Fibroblast of lung (primary cell): ENCODE data around the gene PPFIBP1. TPM values are rescaled to one million over a fixed set of nuclear protein-coding genes. Genes with fewer than 3 reads are reported as not detected.
"Not testable (repeated sequence)": the region's sequence is repeated elsewhere in the genome, so short reads cannot be mapped to it uniquely, and the experiment has no call there.

Experiments used
- DNase-seq, 2 donors: peaks; one replicate each; pipeline versions ENCODE4 v3.0.0 to v3.0.0-alpha.2; 2010; ENCODE audit warnings: low read depth in 2 of 2
- H2AFZ ChIP-seq: 2 replicates; pipeline ENCODE4 v1.5.1; 2012; ENCODE audit warnings: low read length, control low read depth, inconsistent platforms
- H3K27ac ChIP-seq: 2 replicates; pipeline ENCODE4 v1.5.1; 2011; ENCODE audit warnings: low read length, control low read depth; ENCODE audit not compliant: insufficient read depth
- H3K27me3 ChIP-seq: 2 replicates; pipeline ENCODE4 v1.5.1; 2011; ENCODE audit warnings: mild to moderate bottlenecking, low read length; ENCODE audit not compliant: control insufficient read depth, insufficient read depth
- H3K36me3 ChIP-seq: 2 replicates; pipeline ENCODE4 v1.5.1; 2011; ENCODE audit warnings: low read length; ENCODE audit not compliant: control insufficient read depth, insufficient read depth
- H3K4me1 ChIP-seq: 2 replicates; pipeline ENCODE4 v1.5.1; 2011; ENCODE audit warnings: low read length; ENCODE audit not compliant: control insufficient read depth, insufficient read depth; ENCODE audit errors: extremely low read depth
- H3K4me2 ChIP-seq: 2 replicates; pipeline ENCODE4 v1.5.1; 2011; ENCODE audit warnings: low read length, control low read depth; ENCODE audit not compliant: insufficient read depth; ENCODE audit errors: extremely low read depth
- H3K4me3 ChIP-seq, 4 experiments: fragments of 200-600 bp in 1 of 4; sonication (generic) in 1 of 4; replicated peaks in 1 of 4; 2 replicates each; pipeline ENCODE4 v1.5.1; 2011 to 2016; ENCODE audit warnings: low read length in 4 of 4, low read depth in 3 of 4, mild to moderate bottlenecking in 3 of 4, control low read depth in 2 of 4, inconsistent platforms in 1 of 4, mixed read lengths in 1 of 4; ENCODE audit not compliant: insufficient read depth in 1 of 4; ENCODE audit errors: control extremely low read depth in 1 of 4
- H3K79me2 ChIP-seq: 2 replicates; pipeline ENCODE4 v1.5.1; 2012; ENCODE audit warnings: mild to moderate bottlenecking, low read length, inconsistent platforms; ENCODE audit not compliant: control insufficient read depth, insufficient read depth
- H3K9ac ChIP-seq: 2 replicates; pipeline ENCODE4 v1.5.1; 2011; ENCODE audit warnings: mild to moderate bottlenecking, low read length, control low read depth; ENCODE audit not compliant: insufficient read depth
- H3K9me3 ChIP-seq: 2 replicates; pipeline ENCODE4 v1.5.1; 2012; ENCODE audit warnings: low read depth, low read length; ENCODE audit not compliant: control insufficient read depth, insufficient read depth
- H4K20me1 ChIP-seq: 2 replicates; pipeline ENCODE4 v1.5.1; 2011; ENCODE audit warnings: low read length; ENCODE audit not compliant: control insufficient read depth, insufficient read depth; ENCODE audit errors: extremely low read depth
- CTCF ChIP-seq, 2 donors: IDR thresholded peaks in 1 of 2; conservative IDR thresholded peaks in 1 of 2; 1 replicate in 1 of 2; 2 replicates in 1 of 2; pipeline ENCODE4 v1.5.1; 2011 to 2012; ENCODE audit warnings: low read length in 2 of 2, control low read depth in 1 of 2, inconsistent platforms in 1 of 2, low read depth in 1 of 2, mild to moderate bottlenecking in 1 of 2
- EZH2 ChIP-seq: IDR thresholded peaks from 2 replicates; pipeline ENCODE4 v1.5.1; 2012; ENCODE audit warnings: low read length, control low read depth, mild to moderate bottlenecking; ENCODE audit errors: missing control alignments
- polyA plus RNA-seq, 2 donors: library from polyadenylated mRNA; depleted of rRNA in 1 of 2; stranded (reverse) in 1 of 2; unstranded in 1 of 2; fragments of >200 nt; gene quantifications; 2 replicates each; pipeline ENCODE4 v1.2.1, GENCODE V29; 2011 to 2012; ENCODE audit warnings: missing spikeins in 1 of 2
- total RNA-seq: library from RNA; depleted of rRNA; stranded (reverse); fragments of >200 nt; gene quantifications from 2 replicates; pipeline ENCODE4 v1.2.1, GENCODE V29; 2014

Gene PPFIBP1
- total and polyA plus RNA-seq, 2 donors (not counting 1 experiment from before 2014, with no cell fraction given) = 65.1 to 93.0 TPM

DNA sequence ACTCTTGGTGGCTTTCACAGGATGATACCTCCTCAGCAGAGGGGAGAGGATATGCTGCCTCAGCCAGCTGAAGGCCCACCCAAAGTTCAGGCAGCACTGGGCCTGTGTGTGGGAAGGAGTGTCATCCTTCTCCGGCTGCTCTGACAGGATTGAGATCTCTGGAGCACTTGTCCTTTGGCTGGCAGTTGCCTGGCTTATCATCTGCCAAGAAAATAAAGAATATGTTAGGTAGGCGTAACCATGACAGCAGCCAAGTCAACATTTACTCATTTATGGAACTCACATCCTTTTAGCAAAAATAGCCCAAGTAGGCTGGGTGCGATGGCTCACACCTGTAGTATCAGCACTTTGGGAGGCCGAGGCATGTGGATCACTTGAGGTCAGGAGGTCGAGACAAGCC is 68.5 kb downstream of the PPFIBP1 start:
- Histone ChIP-seq H3K27ac (peak overlapping the region; percentile 51), H3K36me3 (no peaks in the 10 kb centered on the region), H3K79me2 (peaks cover 26% of the 10 kb centered on the region), H2AFZ (no peak overlapping the region), H3K9me3 (no peaks in the 10 kb centered on the region), H3K4me1 (peaks cover 15% of the 10 kb centered on the region), H3K27me3 (no peaks in the 10 kb centered on the region), H4K20me1 (no peaks in the 10 kb centered on the region), H3K9ac (no peak overlapping the region), H3K4me3 (no peak overlapping the region), H3K4me2 (no peak overlapping the region)
- no peak for TF ChIP-seq EZH2
- no peak for TF ChIP-seq CTCF (conservative IDR thresholded peaks at IDR 0.05 in 1 of 2, IDR thresholded peaks at IDR 0.05 in 1 of 2; ENCODE audit: low read depth in 1 of 2, low read length in 2 of 2)
- peak; percentile 66 to 90 for DNase-seq

- Histone ChIP-seq H3K9ac (no peak overlapping the region), H3K4me2 (no peak overlapping the region), H3K36me3 (no peaks in the 10 kb centered on the region), H3K4me3 (no peak overlapping the region), H2AFZ (no peak overlapping the region), H3K27me3 (no peaks in the 10 kb centered on the region), H3K27ac (peak overlapping the region; percentile 51), H3K9me3 (no peaks in the 10 kb centered on the region), H3K4me1 (peaks cover 15% of the 10 kb centered on the region), H3K79me2 (peaks cover 26% of the 10 kb centered on the region), H4K20me1 (no peaks in the 10 kb centered on the region)
- DNase-seq = no peak
- TF ChIP-seq EZH2 (no peak), CTCF (conservative IDR thresholded peaks at IDR 0.05 in 1 of 2, IDR thresholded peaks at IDR 0.05 in 1 of 2; ENCODE audit: low read depth in 1 of 2, low read length in 2 of 2) (no peak)
These were observed 69.3 kb downstream of the PPFIBP1 start for GRCh38 chr12:27593266-27593665.

GRCh38 chr12:27595231-27595642 is 71.2 kb downstream of the PPFIBP1 start:
- Histone ChIP-seq H2AFZ (no peak overlapping the region), H3K4me2 (peak overlapping the region; percentile 60), H3K9me3 (no peaks in the 10 kb centered on the region), H3K27ac (peak overlapping the region; percentile 68), H3K9ac (no peak overlapping the region), H3K36me3 (no peaks in the 10 kb centered on the region), H3K4me3 (peak overlapping the region in 1 of 4 experiments; percentile 10), H3K27me3 (no peaks in the 10 kb centered on the region), H4K20me1 (no peaks in the 10 kb centered on the region), H3K79me2 (peaks cover 17% of the 10 kb centered on the region), H3K4me1 (peaks cover 16% of the 10 kb centered on the region)
- TF ChIP-seq CTCF (conservative IDR thresholded peaks at IDR 0.05 in 1 of 2, IDR thresholded peaks at IDR 0.05 in 1 of 2; ENCODE audit: low read depth in 1 of 2, low read length in 2 of 2) (no peak), EZH2 (no peak)
- peak; percentile 87 to 95 for DNase-seq

- not testable (repeated sequence) for H3K4me3 ChIP-seq, DNase-seq, H3K9me3 ChIP-seq, H3K27ac ChIP-seq, H4K20me1 ChIP-seq, H3K27me3 ChIP-seq, H3K9ac ChIP-seq, H3K36me3 ChIP-seq, H3K4me2 ChIP-seq, H2AFZ ChIP-seq
- H3K79me2 ChIP-seq = peaks cover 14% of the 10 kb centered on the region
- H3K4me1 ChIP-seq = peaks cover 18% of the 10 kb centered on the region
These were observed 74.9 kb downstream of the PPFIBP1 start for GRCh38 chr12:27598866-27599265.
